ENCODE results near the gene EDEM3.
"Not testable (repeated sequence)": the region's sequence is repeated elsewhere in the genome, so short reads cannot be mapped to it uniquely, and the experiment has no call there.

Gene EDEM3

GRCh38 chr1:184768467-184768866 is 13.8 kb upstream of the EDEM3 start:
- no peak for DNase-seq (ENCODE audit: low spot score)

- DNase-seq (ENCODE audit: low spot score) = no peak
These were observed 12.9 kb upstream of the EDEM3 start for GRCh38 chr1:184767591-184767990.

GRCh38 chr1:184764483-184764882 is 9.8 kb upstream of the EDEM3 start:
- no peak for DNase-seq (ENCODE audit: low spot score)

- not testable (repeated sequence) for DNase-seq (ENCODE audit: low spot score)
These were observed 8.9 kb upstream of the EDEM3 start for GRCh38 chr1:184763520-184763919.

- no peak for DNase-seq (ENCODE audit: low spot score)
These were observed 7.4 kb upstream of the EDEM3 start for GRCh38 chr1:184761969-184762485.

- no peak for DNase-seq (ENCODE audit: low spot score)
These were observed 5.0 kb upstream of the EDEM3 start for GRCh38 chr1:184759651-184760050.

GRCh38 chr1:184759112-184759511 is 4.5 kb upstream of the EDEM3 start:
- DNase-seq (ENCODE audit: low spot score) = no peak

- no peak for DNase-seq (ENCODE audit: low spot score)
These were observed 3.2 kb upstream of the EDEM3 start for GRCh38 chr1:184757891-184758290.

GRCh38 chr1:184757406-184757805 is 2.7 kb upstream of the EDEM3 start:
- no peak for DNase-seq (ENCODE audit: low spot score)

- no peak for DNase-seq (ENCODE audit: low spot score)
These were observed 788 bp upstream of the EDEM3 start for GRCh38 chr1:184755226-184756065.

GRCh38 chr1:184753608-184754475 is 816 bp downstream of the EDEM3 start:
- DNase-seq (ENCODE audit: low spot score) = peak; percentile 35

GRCh38 chr1:184753117-184753516 is 1.5 kb downstream of the EDEM3 start:
- no peak for DNase-seq (ENCODE audit: low spot score)

GRCh38 chr1:184752656-184753055 is 2.0 kb downstream of the EDEM3 start:
- no peak for DNase-seq (ENCODE audit: low spot score)

- DNase-seq (ENCODE audit: low spot score) = no peak
These were observed 5.9 kb downstream of the EDEM3 start for GRCh38 chr1:184748740-184749139.

- DNase-seq (ENCODE audit: low spot score) = no peak
These were observed 7.3 kb downstream of the EDEM3 start for GRCh38 chr1:184747089-184747955.

GRCh38 chr1:184745929-184746638 is 8.6 kb downstream of the EDEM3 start:
- peak; percentile 8 for DNase-seq (ENCODE audit: low spot score)

- DNase-seq (ENCODE audit: low spot score) = no peak
These were observed 9.5 kb downstream of the EDEM3 start for GRCh38 chr1:184745110-184745509.

- no peak for DNase-seq (ENCODE audit: low spot score)
These were observed 11.4 kb downstream of the EDEM3 start for GRCh38 chr1:184743062-184743756.

- DNase-seq (ENCODE audit: low spot score) = no peak
These were observed 14.3 kb downstream of the EDEM3 start for GRCh38 chr1:184740344-184740743.

GRCh38 chr1:184739796-184740195 is 14.9 kb downstream of the EDEM3 start:
- DNase-seq (ENCODE audit: low spot score) = no peak

- DNase-seq (ENCODE audit: low spot score) = no peak
These were observed 15.6 kb downstream of the EDEM3 start for GRCh38 chr1:184739070-184739469.
